Ishikawa (cell line): ENCODE results near the gene EEF1E1.

ENCODE experiments used
- EP300 ChIP-seq: IDR thresholded peaks from 2 replicates; pipeline ENCODE4 v1.6.1; 2012; ENCODE audit warnings: borderline replicate concordance
- RAD21 ChIP-seq: IDR thresholded peaks from 2 replicates; pipeline ENCODE4 v1.6.1; 2012; ENCODE audit warnings: low read depth
- TAF1 ChIP-seq: IDR thresholded peaks from 2 replicates; pipeline ENCODE4 v1.6.1; 2012; ENCODE audit warnings: low read depth, mild to moderate bottlenecking
- TF ChIP-seq, protein P1 (sequence below): IDR thresholded peaks from 2 replicates; pipeline ENCODE4 v1.6.1; 2012

DNA sequence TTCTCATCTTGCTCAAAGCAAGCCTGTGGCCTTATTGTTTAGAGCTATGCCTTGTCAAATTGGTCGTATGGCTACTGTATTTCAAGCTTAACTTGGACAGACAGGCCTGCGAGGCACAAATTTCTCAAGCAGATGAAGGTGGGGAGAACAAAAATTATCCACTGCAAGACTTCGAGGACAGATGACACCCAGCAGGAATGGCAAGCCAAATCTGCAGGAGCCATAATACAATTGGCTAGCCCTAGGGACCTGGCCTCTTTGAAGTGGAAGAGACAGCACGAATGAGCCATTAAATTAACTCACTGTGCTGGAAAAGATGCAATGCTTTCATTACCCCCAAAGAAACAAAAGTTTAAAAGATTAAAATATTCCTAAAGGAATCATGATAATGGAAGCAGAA, 33.2 kb downstream of the EEF1E1 start:
- no peak for TF ChIP-seq EP300
- TF ChIP-seq TAF1, result no peak
- TF ChIP-seq, protein P1, sequence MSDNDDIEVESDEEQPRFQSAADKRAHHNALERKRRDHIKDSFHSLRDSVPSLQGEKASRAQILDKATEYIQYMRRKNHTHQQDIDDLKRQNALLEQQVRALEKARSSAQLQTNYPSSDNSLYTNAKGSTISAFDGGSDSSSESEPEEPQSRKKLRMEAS, result no peak
- no peak for TF ChIP-seq RAD21
